ENCODE results near the gene GJD2. TPM values are rescaled to one million over a fixed set of nuclear protein-coding genes. Genes with fewer than 3 reads are reported as not detected.

GJD2 gene
- not detected in 2 replicates for total RNA-seq

GRCh38 chr15:34754674-34755418 lies at the start of gene GJD2:
TSS of gene GJD2 (minus strand) at chr15:34754998. CDS start at chr15:34754488, 510 bp downstream.

GRCh38 chr15:34795267-34796081 lies 40.7 kb upstream of the GJD2 start, which contains the start of gene ACTC1:
TSS of gene ACTC1 (minus strand) at chr15:34795549. CDS start at chr15:34794808, 741 bp downstream.

Other genes starting within 250 kb of the GJD2 start
- gene GOLGA8B, start 171.3 kb downstream of the GJD2 start, total RNA-seq, result 4.8 and 32.7 TPM in 2 replicates
- 0.52 and 30.7 TPM in 2 replicates for gene ACTC1, start 40.6 kb upstream of the GJD2 start, total RNA-seq
- gene AQR, start 214.7 kb upstream of the GJD2 start, total RNA-seq, result 19.9 and 22.0 TPM in 2 replicates
- 19.4 and 28.3 TPM in 2 replicates for gene ZNF770, start 233.3 kb upstream of the GJD2 start, total RNA-seq

All from epithelial cell of alveolus of lung (primary cell).